ENCODE data around the gene TSPAN17. TPM values are rescaled to one million over a fixed set of nuclear protein-coding genes. Genes with fewer than 3 reads are reported as not detected.

TSPAN17 gene
- total and polyA plus RNA-seq, 9 of the 15 experiments (the other 6 are each of a cell fraction or from before 2014, with no cell fraction given), result 0.73 to 58.3 (median 34.5) TPM

GRCh38 chr5:176609724-176610434 is 37.4 kb upstream of the TSPAN17 start, which contains the start of gene GPRIN1 (continued):
- no peak for TF ChIP-seq ATF1 (CRISPR knock-in tag; IDR thresholded peaks at IDR 0.05)
- TF ChIP-seq ATF1 (tag; IDR thresholded peaks at IDR 0.05), result no peak
- TF ChIP-seq ZNF124 (CRISPR knock-in tag; IDR thresholded peaks at IDR 0.05), result no peak
- no peak for TF ChIP-seq ZNF41 (CRISPR knock-in tag; conservative IDR thresholded peaks at IDR 0.05)
- no peak for TF ChIP-seq TBP (optimal IDR thresholded peaks at IDR 0.05; ENCODE audit: low read depth, low read length)
- TF ChIP-seq CTBP1 (IDR thresholded peaks at IDR 0.05; ENCODE audit: borderline replicate concordance), result peak; percentile 18; the same call in 1 of the 2 replicates
- TF ChIP-seq ZNF395 (CRISPR knock-in tag; IDR thresholded peaks at IDR 0.05), result no peak
- no peak for TF ChIP-seq ZNF165 (CRISPR knock-in tag; IDR thresholded peaks at IDR 0.05; ENCODE audit: borderline replicate concordance)
- TF ChIP-seq ETV6 (IDR thresholded peaks at IDR 0.05; ENCODE audit: borderline replicate concordance in 1 of 2, low read depth in 2 of 2, low read length in 1 of 2), result no peak
- no peak for TF ChIP-seq ETV6 (CRISPR knock-in tag; IDR thresholded peaks at IDR 0.05; ENCODE audit: borderline replicate concordance)
- no peak for TF ChIP-seq HNRNPL (IDR thresholded peaks at IDR 0.05; ENCODE audit: low read depth, low read length)
- TF ChIP-seq ZNF197 (CRISPR knock-in tag; IDR thresholded peaks at IDR 0.05; ENCODE audit: low read depth), result no peak
- TF ChIP-seq ZNF398 (CRISPR knock-in tag; IDR thresholded peaks at IDR 0.05), result no peak
- no peak for TF ChIP-seq L3MBTL2 (IDR thresholded peaks at IDR 0.05)
- no peak for TF ChIP-seq USF2 (CRISPR knock-in tag; IDR thresholded peaks at IDR 0.05)
- TF ChIP-seq U2AF2 (optimal IDR thresholded peaks at IDR 0.05; ENCODE audit: low read depth, low read length), result no peak
- TF ChIP-seq BMI1 (IDR thresholded peaks at IDR 0.05; ENCODE audit: low read length), result no peak
- TF ChIP-seq ZBTB33 (CRISPR knock-in tag; IDR thresholded peaks at IDR 0.05), result no peak
- TF ChIP-seq ZNF589 (CRISPR knock-in tag; IDR thresholded peaks at IDR 0.05; ENCODE audit: low read depth), result no peak
- no peak for TF ChIP-seq NR2C2 (CRISPR knock-in tag; IDR thresholded peaks at IDR 0.05)
- no peak for TF ChIP-seq NR2C2 (tag; IDR thresholded peaks at IDR 0.05)
- TF ChIP-seq POLR3G (IDR thresholded peaks at IDR 0.05; ENCODE audit: extremely low read depth, insufficient read length, insufficient replicate concordance), result no peak
- no peak for TF ChIP-seq BRF1 (IDR thresholded peaks at IDR 0.05; ENCODE audit: borderline replicate concordance, extremely low read depth, insufficient read length)
- TF ChIP-seq CREM (IDR thresholded peaks at IDR 0.05; ENCODE audit: low read depth), result 0 out of 2 replicates have a peak, but pooled peaks have one; percentile 10
